Measurements from ENCODE around the gene UQCR10.

The UQCR10 gene

GRCh38 chr22:29773233-29773632 is 6.1 kb downstream of the UQCR10 start:
- no peak for TF ChIP-seq CTCF (IDR thresholded peaks at IDR 0.05; ENCODE audit: insufficient read depth, missing control alignments)
- FAIRE-seq (no peak), DNase-seq (ENCODE audit: insufficient read length, low spot score) (no peak)

DNA sequence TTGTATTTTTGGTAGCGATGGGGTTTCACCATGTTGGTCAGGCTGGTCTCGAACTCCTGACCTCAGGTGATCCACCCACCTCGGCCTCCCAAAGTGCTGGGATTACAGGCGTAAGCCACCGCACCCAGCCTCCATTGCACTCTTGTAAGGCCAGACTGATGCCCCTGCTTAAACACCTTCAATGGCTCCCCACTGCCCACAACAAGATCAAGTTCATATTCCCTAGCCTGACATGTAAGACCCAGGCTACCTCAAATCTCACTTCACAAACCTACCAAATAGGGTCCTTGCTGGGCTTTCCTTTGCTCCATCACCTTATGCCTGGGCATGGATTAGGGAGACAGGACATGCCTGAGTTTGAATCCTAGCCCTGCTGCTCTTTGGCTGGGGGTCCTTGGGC is 13.1 kb downstream of the UQCR10 start:
- FAIRE-seq (no peak), DNase-seq (ENCODE audit: insufficient read length, low spot score) (no peak)
- no peak for TF ChIP-seq CTCF (IDR thresholded peaks at IDR 0.05; ENCODE audit: insufficient read depth, missing control alignments)

DNA sequence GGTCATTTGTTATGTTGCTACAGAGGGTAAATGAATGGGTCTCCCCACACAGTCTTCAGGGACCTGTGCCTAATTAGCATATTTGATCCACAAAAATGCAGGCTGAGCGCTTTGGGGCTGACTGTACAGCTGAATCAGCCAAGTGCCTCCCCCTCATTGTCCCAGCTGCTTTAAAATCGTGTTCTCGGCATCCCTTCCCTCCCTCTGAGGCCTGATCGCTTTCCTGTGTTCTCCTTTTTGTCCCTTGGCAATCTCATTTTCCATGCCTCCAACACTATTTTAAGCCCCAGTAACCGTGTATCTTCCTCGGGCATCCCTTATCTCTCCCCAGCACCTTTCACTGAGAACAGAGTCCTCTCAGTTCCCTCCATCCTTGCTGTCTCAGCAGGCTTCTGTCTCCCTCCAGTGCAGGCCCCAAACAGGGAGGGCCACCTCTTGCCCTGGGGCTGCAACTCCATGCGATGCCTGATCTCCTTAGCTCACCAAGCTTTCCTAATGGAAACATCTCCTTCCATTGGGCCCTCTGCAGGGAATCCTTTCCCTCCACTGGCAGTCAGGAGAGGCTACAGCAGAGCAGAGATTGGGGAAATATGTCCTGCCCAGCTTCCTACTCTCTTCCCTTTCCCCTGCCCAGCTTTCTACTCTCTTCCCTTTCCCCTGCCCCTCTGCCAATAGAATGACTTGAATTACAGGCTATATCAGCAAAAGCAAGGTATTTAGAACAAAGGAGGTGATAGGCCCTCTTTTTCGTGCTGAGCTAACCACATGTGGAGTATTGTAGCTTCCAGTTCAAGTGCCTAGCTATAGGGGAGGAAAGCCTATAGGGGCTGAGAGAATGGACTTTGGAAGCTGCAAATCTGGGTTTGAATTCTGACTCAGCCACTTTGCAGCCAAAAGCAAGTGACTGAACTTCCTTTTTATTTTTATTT is 13.8 kb downstream of the UQCR10 start:
- DNase-seq (ENCODE audit: insufficient read length, low spot score) (no peak), FAIRE-seq (no peak)
- no peak for TF ChIP-seq CTCF (IDR thresholded peaks at IDR 0.05; ENCODE audit: insufficient read depth, missing control alignments)

- no peak for TF ChIP-seq CTCF (IDR thresholded peaks at IDR 0.05; ENCODE audit: insufficient read depth, missing control alignments)
- FAIRE-seq (no peak), DNase-seq (ENCODE audit: insufficient read length, low spot score) (no peak)
Measured at GRCh38 chr22:29782061-29782845, 15.1 kb downstream of the UQCR10 start.

DNA sequence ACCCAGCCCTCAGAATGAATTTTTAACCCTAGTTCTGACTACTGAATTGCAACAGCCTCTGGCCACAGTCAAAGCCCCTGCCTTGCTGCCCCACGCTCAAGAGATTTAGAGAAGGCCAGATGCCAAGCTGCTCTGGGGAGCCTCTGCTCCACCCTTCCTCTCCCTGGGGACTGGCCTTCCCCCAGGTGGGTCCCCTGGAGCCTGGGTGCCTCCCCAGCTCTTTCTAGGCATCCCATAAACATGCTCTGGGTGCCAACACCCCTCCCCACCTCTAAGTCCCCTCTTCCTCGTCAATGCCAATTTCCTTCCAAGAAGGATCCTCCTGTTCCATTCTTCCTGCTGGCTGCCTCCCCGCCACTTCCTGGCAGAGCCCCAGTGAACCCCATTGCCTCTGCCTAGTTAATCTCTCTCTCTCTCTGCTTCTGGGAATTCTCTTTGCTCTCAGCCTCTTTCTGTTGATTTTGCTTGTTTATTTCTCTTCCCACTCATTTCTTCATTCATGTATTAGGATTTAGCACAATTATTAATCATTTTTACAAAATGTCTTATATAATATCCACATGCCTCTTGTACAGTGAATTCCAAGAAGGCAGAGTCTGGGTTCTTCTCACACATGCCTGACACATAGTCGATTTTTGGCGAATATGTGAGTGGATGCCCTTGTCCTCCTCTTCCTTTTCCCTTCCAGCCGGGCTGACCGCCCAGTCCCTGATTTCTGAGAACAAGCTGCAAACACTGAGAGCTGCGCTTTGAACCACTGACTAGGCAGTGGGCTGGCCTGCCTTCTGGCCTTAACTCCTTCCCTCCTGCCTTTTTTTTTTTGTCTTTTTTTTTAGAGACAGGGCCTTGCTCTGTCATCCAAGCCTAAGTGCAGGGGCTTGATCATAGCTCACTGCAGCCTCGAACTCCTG is 17.5 kb downstream of the UQCR10 start:
- no peak for TF ChIP-seq CTCF (IDR thresholded peaks at IDR 0.05; ENCODE audit: insufficient read depth, missing control alignments)
- DNase-seq (ENCODE audit: insufficient read length, low spot score) (no peak), FAIRE-seq (no peak)

DNA sequence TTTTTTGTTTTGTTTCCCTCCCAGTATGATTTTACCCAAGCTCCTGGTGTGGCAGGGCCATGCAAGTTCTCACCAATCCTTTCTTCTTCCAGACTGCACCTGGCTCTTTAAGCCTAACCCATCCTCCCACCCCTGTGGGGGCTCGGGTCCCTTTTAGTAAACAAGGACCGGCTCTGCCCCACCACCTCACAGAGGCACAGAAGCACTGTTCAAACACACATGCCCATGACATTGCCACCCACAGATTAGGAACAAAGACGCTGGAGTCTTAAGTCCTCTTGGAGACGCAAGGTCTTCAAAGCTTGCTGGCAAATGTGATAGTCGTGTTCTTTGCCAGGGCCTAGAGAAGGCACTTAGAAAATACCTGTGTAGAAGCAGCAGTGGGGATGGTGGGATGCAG is 18.9 kb downstream of the UQCR10 start:
- FAIRE-seq (no peak), DNase-seq (ENCODE audit: insufficient read length, low spot score) (no peak)
- no peak for TF ChIP-seq CTCF (IDR thresholded peaks at IDR 0.05; ENCODE audit: insufficient read depth, missing control alignments)

Data from D721Med (cell line).